K562 (cell line): ENCODE data around the gene TULP1. TPM values are rescaled to one million over a fixed set of nuclear protein-coding genes. Genes with fewer than 3 reads are reported as not detected.

Experiments
- ATAC-seq: fragments of 200-7000 bp; cut with Tn5 transposase; 3 replicates; pipeline ENCODE4 v1.9.1; 2020; ENCODE audit warnings: moderate library complexity
- BruUV-seq: library from RNA; stranded (reverse); fragments of 400-500 nt; replicated peaks from 2 replicates; lab custom pipeline; 2021; lab: Mats Ljungman, UMichigan
- CTCF ChIA-PET: fragments of 300-600 bp; formaldehyde crosslinking; extraction: SDS; loops from one replicate; lab custom pipeline; 2021; ENCODE audit warnings: low intra/inter-chr PET ratio; lab: Yijun Ruan, JAX
- POLR2A ChIA-PET: fragments of 300-600, 350-650 bp; sonication (Branson Sonifier 250); formaldehyde crosslinking; extraction: SDS; loops from one replicate; lab custom pipeline; 2021; ENCODE audit warnings: antibody characterized with exemption, inconsistent platforms; lab: Yijun Ruan, JAX
- DNase-seq, 4 experiments: peaks; one replicate each; pipeline versions ENCODE4 v3.0.0 to v3.0.0-alpha.2; 2011 to 2018; ENCODE audit warnings: low spot score in 3 of 4, mixed read lengths in 3 of 4; ENCODE audit errors: extremely low read depth in 1 of 4
- FAIRE-seq: peaks from 2 replicates; lab custom pipeline; 2011; peaks lifted over from hg19 to GRCh38; lab: Jason Lieb, UNC
- H2AFZ ChIP-seq: 2 replicates; pipeline ENCODE4 v1.6.0; 2011; ENCODE audit warnings: low read depth, low read length, control low read depth, inconsistent platforms
- H3K27ac ChIP-seq: fragments of 200-600 bp; 3 replicates; pipeline ENCODE4 v1.8.0; 2011; ENCODE audit warnings: low read depth, mild to moderate bottlenecking, control low read depth, inconsistent platforms, low read length, moderate library complexity, mixed read lengths; ENCODE audit errors: extremely low read depth
- H3K27me3 ChIP-seq, 2 experiments: fragments of 300-600 bp in 1 of 2; 2 replicates in 1 of 2; 3 replicates in 1 of 2; pipeline versions ENCODE4 v1.6.0 to v1.8.0; 2011; ENCODE audit warnings: inconsistent platforms in 2 of 2, low read length in 2 of 2, mild to moderate bottlenecking in 1 of 2, mixed read lengths in 1 of 2, moderate library complexity in 1 of 2; ENCODE audit not compliant: control insufficient read depth in 2 of 2, insufficient read depth in 2 of 2
- H3K36me3 ChIP-seq: fragments of 300-600 bp; 3 replicates; pipeline ENCODE4 v1.8.0; 2011; ENCODE audit warnings: mild to moderate bottlenecking, low read length, inconsistent platforms; ENCODE audit not compliant: control insufficient read depth, insufficient read depth
- H3K4me1 ChIP-seq, 2 experiments: fragments of 200-600 bp in 1 of 2; replicated peaks in 1 of 2; 2 replicates in 1 of 2; 3 replicates in 1 of 2; pipeline versions ENCODE4 v1.5.1 to v1.8.0; 2011; ENCODE audit warnings: inconsistent platforms in 2 of 2, low read length in 2 of 2, mild to moderate bottlenecking in 1 of 2, mixed read lengths in 1 of 2, moderate library complexity in 1 of 2; ENCODE audit not compliant: control insufficient read depth in 2 of 2, insufficient read depth in 2 of 2
- H3K4me2 ChIP-seq: 2 replicates; pipeline ENCODE4 v1.6.1; 2011; ENCODE audit warnings: low read length, control low read depth, inconsistent platforms, mixed read lengths; ENCODE audit not compliant: insufficient read depth
- H3K4me3 ChIP-seq: fragments of 200-600 bp; sonication (generic), shearing (Covaris generic); 2 replicates; pipeline ENCODE4 v1.5.1; 2016; ENCODE audit warnings: control low read depth, inconsistent platforms
- H3K79me2 ChIP-seq: fragments of 200-600 bp; 3 replicates; pipeline ENCODE4 v1.8.0; 2011; ENCODE audit warnings: low read length, inconsistent platforms; ENCODE audit not compliant: control insufficient read depth, insufficient read depth
- H3K9ac ChIP-seq, 2 experiments: 2 replicates each; pipeline versions ENCODE4 v1.6.0 to v1.6.1; 2011; ENCODE audit warnings: low read depth in 2 of 2, low read length in 2 of 2, control low read depth in 1 of 2, inconsistent platforms in 1 of 2, mild to moderate bottlenecking in 1 of 2, mixed read lengths in 1 of 2; ENCODE audit not compliant: insufficient read depth in 1 of 2
- H3K9me1 ChIP-seq: one replicate; pipeline ENCODE4 v1.6.0; 2011; ENCODE audit warnings: inconsistent platforms, mild to moderate bottlenecking, low read length, moderate library complexity; ENCODE audit not compliant: control insufficient read depth, insufficient read depth
- H3K9me3 ChIP-seq: replicated peaks from 2 replicates; pipeline ENCODE4 v1.5.1; 2011; ENCODE audit warnings: low read depth, low read length, inconsistent platforms; ENCODE audit not compliant: control insufficient read depth, insufficient read depth
- H4K20me1 ChIP-seq: replicated peaks from 2 replicates; pipeline ENCODE4 v1.6.1; 2011; ENCODE audit warnings: low read length, inconsistent platforms, mixed read lengths; ENCODE audit not compliant: control insufficient read depth, insufficient read depth
- CBX1 ChIP-seq: sonication (generic); IDR thresholded peaks from 2 replicates; pipeline ENCODE4 v1.6.1; 2016; ENCODE audit warnings: antibody characterized with exemption, low read depth, mild to moderate bottlenecking
- CREM ChIP-seq: IDR thresholded peaks from 2 replicates; pipeline ENCODE4 v1.6.1; 2014; ENCODE audit warnings: antibody characterized with exemption, low read depth
- MIER1 ChIP-seq: fragments of 450-650 bp; IDR thresholded peaks from 2 replicates; pipeline ENCODE4 v1.6.1; 2016; ENCODE audit warnings: antibody characterized with exemption, mild to moderate bottlenecking, low read depth
- MTA2 ChIP-seq: fragments of 450-650 bp; IDR thresholded peaks from 2 replicates; pipeline ENCODE4 v1.6.1; 2016; ENCODE audit warnings: low read depth
- NR3C1 ChIP-seq: sonication (generic); formaldehyde crosslinking; IDR thresholded peaks from 2 replicates; pipeline ENCODE4 v1.8.1; 2022; ENCODE audit warnings: missing genetic modification reagents
- RBM22 ChIP-seq: fragments of 200-400 bp; formaldehyde crosslinking; IDR thresholded peaks from 2 replicates; pipeline ENCODE4 v1.6.1; 2018; ENCODE audit warnings: low read length, low read depth; ENCODE audit not compliant: poor library complexity, severe bottlenecking
- SP2 ChIP-seq: IDR thresholded peaks from 2 replicates; pipeline ENCODE4 v1.6.1; 2011; ENCODE audit warnings: mild to moderate bottlenecking, low read depth, low read length, moderate library complexity; ENCODE audit not compliant: poor library complexity, severe bottlenecking; ENCODE audit errors: extremely low read depth
- STAG1 ChIP-seq: sonication (generic); formaldehyde crosslinking; IDR thresholded peaks from 2 replicates; pipeline ENCODE4 v1.5.0; 2020; ENCODE audit warnings: missing genetic modification reagents, borderline replicate concordance
- ZBTB1 ChIP-seq: sonication (generic); formaldehyde crosslinking; IDR thresholded peaks from 2 replicates; pipeline ENCODE4 v1.8.1; 2023; ENCODE audit warnings: missing genetic modification reagents, low read depth, mild to moderate bottlenecking, borderline replicate concordance
- ZKSCAN1 ChIP-seq: fragments of 150-350 bp; IDR thresholded peaks from 2 replicates; pipeline ENCODE4 v1.6.1; 2016; ENCODE audit warnings: low read depth, low read length
- ZNF224 ChIP-seq: sonication (generic); formaldehyde crosslinking; IDR thresholded peaks from 2 replicates; pipeline ENCODE4 v1.8.0; 2022; ENCODE audit warnings: mild to moderate bottlenecking, missing genetic modification reagents
- ZNF347 ChIP-seq: fragments of 450-650 bp; formaldehyde crosslinking; IDR thresholded peaks from 2 replicates; pipeline ENCODE4 v1.4.0; 2020; ENCODE audit warnings: low read depth, mild to moderate bottlenecking, moderate library complexity
- ZNF444 ChIP-seq: fragments of 250-450 bp; sonication (Bioruptor Pico); IDR thresholded peaks from 2 replicates; pipeline ENCODE4 v1.4.0; 2020; ENCODE audit warnings: mild to moderate bottlenecking, moderate library complexity
- WGBS: fragments of 100-300 bp; shearing (Covaris generic); methylation state at CpG from one replicate; pipeline ENCODE4 v1.1.6; 2016; ENCODE audit warnings: low coverage, mixed read lengths; ENCODE audit not compliant: insufficient coverage; ENCODE audit errors: missing lambda C conversion rate; 5-methylcytosine and 5-hydroxymethylcytosine counted together
- in situ Hi-C: fragments of 300-500 bp; cut with MboI; formaldehyde crosslinking; loops from 4 replicates; pipeline ENCODE4 v1.15.0; 2018; ENCODE audit warnings: inconsistent platforms, mixed read lengths
- intact Hi-C: fragments of 100-400 bp; cut with micrococcal nuclease; formaldehyde crosslinking; loops from 2 replicates; pipeline ENCODE4 v1.14.2; 2022
- polyA plus RNA-seq, 8 experiments: library from polyadenylated mRNA; depleted of rRNA in 4 of 8; stranded (reverse) in 5 of 8; unstranded in 3 of 8; fragments of >200 nt; fragmentation: Nextera tagmentation in 2 of 8; fragmentation: Illumina TruSeq in 1 of 8; extraction: Ambion mirVana in 2 of 8; extraction: Trizol in 1 of 8; gene quantifications; 2 replicates each; pipeline versions ENCODE4 v1.2.1 to v1.2.3, GENCODE V29; 2011 to 2014; ENCODE audit warnings: inconsistent platforms in 1 of 8, missing spikeins in 1 of 8
- total RNA-seq, 7 experiments: library from RNA; depleted of rRNA in 6 of 7; stranded (reverse); fragments of >200 nt in 6 of 7; fragmentation: Illumina TruSeq in 2 of 7; extraction: Trizol in 2 of 7; gene quantifications; 2 replicates each; pipeline versions ENCODE4 v1.2.1 to v1.2.3, GENCODE V29; 2011 to 2021; ENCODE audit warnings: low replicate concordance in 1 of 7
- TF ChIP-seq, protein P1 (sequence below): fragments of 450-650 bp; formaldehyde crosslinking; IDR thresholded peaks from 2 replicates; pipeline ENCODE4 v1.4.0; 2022; ENCODE audit warnings: missing genetic modification characterization
- TF ChIP-seq, protein P2 (sequence below): fragments of 150-350 bp; IDR thresholded peaks from 2 replicates; pipeline ENCODE4 v1.6.1; 2014; ENCODE audit warnings: low read depth, mild to moderate bottlenecking, low read length, borderline replicate concordance
- TF ChIP-seq, protein P3 (sequence below): fragments of 250-450 bp; sonication (Bioruptor Pico); IDR thresholded peaks from 2 replicates; pipeline ENCODE4 v1.8.0; 2022; ENCODE audit warnings: moderate library complexity, mild to moderate bottlenecking, inconsistent platforms

TULP1 gene
- total and polyA plus RNA-seq, 9 of the 15 experiments (the other 6 are each of a cell fraction or from before 2014, with no cell fraction given), result 0.06 to 0.17 (median 0.09) TPM; not detected in 6

DNA sequence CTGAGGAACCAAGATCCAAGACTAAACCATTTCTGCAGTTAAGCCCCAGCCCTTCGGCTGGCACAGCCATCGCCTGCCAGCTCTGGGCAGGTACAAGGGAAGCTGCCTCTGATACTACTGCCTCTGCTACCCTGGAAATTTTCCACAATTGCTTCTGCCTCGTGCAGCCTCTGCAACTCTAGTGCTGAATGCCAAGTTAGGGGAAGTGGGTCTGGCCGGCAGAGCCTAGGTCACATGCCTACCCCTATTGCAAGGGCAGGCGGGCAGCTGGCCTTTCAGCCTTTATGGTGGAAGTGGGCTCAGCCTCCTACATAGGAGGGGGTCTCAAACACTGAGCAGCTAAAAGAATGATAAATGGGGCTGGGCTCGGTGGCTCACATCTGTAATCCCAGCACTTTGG, 44.5 kb upstream of the TULP1 start:
- ATAC-seq, result no peak
- intact Hi-C loops, result loop anchor here (10.0 kb wide), 1 partner anchor 262 kb away; the partner anchor contains the start of gene DEF6
- TF ChIP-seq MTA2 (no peak), ZNF444 (no peak), CREM (no peak), ZBTB1 (CRISPR knock-in tag) (no peak), CBX1 (no peak), ZKSCAN1 (no peak), RBM22 (no peak), ZNF347 (CRISPR knock-in tag) (no peak), NR3C1 (no peak), SP2 (no peak), STAG1 (CRISPR knock-in tag) (no peak), MIER1 (no peak), ZNF224 (CRISPR knock-in tag) (no peak)
- TF ChIP-seq, protein P1, sequence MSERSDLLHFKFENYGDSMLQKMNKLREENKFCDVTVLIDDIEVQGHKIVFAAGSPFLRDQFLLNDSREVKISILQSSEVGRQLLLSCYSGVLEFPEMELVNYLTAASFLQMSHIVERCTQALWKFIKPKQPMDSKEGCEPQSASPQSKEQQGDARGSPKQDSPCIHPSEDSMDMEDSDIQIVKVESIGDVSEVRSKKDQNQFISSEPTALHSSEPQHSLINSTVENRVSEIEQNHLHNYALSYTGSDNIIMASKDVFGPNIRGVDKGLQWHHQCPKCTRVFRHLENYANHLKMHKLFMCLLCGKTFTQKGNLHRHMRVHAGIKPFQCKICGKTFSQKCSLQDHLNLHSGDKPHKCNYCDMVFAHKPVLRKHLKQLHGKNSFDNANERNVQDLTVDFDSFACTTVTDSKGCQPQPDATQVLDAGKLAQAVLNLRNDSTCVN, result no peak
- TF ChIP-seq, protein P2, sequence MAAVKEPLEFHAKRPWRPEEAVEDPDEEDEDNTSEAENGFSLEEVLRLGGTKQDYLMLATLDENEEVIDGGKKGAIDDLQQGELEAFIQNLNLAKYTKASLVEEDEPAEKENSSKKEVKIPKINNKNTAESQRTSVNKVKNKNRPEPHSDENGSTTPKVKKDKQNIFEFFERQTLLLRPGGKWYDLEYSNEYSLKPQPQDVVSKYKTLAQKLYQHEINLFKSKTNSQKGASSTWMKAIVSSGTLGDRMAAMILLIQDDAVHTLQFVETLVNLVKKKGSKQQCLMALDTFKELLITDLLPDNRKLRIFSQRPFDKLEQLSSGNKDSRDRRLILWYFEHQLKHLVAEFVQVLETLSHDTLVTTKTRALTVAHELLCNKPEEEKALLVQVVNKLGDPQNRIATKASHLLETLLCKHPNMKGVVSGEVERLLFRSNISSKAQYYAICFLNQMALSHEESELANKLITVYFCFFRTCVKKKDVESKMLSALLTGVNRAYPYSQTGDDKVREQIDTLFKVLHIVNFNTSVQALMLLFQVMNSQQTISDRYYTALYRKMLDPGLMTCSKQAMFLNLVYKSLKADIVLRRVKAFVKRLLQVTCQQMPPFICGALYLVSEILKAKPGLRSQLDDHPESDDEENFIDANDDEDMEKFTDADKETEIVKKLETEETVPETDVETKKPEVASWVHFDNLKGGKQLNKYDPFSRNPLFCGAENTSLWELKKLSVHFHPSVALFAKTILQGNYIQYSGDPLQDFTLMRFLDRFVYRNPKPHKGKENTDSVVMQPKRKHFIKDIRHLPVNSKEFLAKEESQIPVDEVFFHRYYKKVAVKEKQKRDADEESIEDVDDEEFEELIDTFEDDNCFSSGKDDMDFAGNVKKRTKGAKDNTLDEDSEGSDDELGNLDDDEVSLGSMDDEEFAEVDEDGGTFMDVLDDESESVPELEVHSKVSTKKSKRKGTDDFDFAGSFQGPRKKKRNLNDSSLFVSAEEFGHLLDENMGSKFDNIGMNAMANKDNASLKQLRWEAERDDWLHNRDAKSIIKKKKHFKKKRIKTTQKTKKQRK, result no peak
- TF ChIP-seq, protein P3, sequence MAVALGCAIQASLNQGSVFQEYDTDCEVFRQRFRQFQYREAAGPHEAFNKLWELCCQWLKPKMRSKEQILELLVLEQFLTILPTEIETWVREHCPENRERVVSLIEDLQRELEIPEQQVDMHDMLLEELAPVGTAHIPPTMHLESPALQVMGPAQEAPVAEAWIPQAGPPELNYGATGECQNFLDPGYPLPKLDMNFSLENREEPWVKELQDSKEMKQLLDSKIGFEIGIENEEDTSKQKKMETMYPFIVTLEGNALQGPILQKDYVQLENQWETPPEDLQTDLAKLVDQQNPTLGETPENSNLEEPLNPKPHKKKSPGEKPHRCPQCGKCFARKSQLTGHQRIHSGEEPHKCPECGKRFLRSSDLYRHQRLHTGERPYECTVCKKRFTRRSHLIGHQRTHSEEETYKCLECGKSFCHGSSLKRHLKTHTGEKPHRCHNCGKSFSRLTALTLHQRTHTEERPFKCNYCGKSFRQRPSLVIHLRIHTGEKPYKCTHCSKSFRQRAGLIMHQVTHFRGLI (CRISPR knock-in tag), result no peak

More for the DNA sequence above, 44.5 kb upstream of the TULP1 start:
- in situ Hi-C loops, result no loop called here
- Histone ChIP-seq H3K4me2 (no peak overlapping the region), H3K27ac (no peak overlapping the region), H3K36me3 (no peaks in the 10 kb centered on the region), H3K9me3 (no peaks in the 10 kb centered on the region; the same call in none of the 2 replicates), H3K27me3 (peaks cover 35 to 63% of the 10 kb centered on the region in 2 experiments), H3K79me2 (no peaks in the 10 kb centered on the region), H3K4me3 (no peak overlapping the region), H2AFZ (no peak overlapping the region), H3K4me1 (no peaks in the 10 kb centered on the region; a peak in 1 of 5 replicates), H4K20me1 (no peaks in the 10 kb centered on the region), H3K9me1 (no peaks in the 10 kb centered on the region), H3K9ac (no peak overlapping the region; a peak in 1 of 4 replicates)
- no peak for FAIRE-seq
- POLR2A ChIA-PET, result no interaction called here
- WGBS, result 10% methylated on average over 6 of the region's 6 CpGs
- BruUV-seq, result no TSS peak
- DNase-seq, result no peak
- CTCF ChIA-PET, result no interaction called here
